Measurements from ENCODE around the gene TIPARP.
A peak's percentile ranks its signal among the peaks of the same experiment; 100 is the strongest.

The TIPARP gene

GRCh38 chr3:156674046-156674910 is at the start of gene TIPARP:
TIPARP (plus strand) TSS chr3:156674590; CDS start chr3:156677698, 3,108 bp downstream.
- peak; percentile 93 to 100 (median 98) for DNase-seq

- no peak for DNase-seq
Measured at GRCh38 chr3:156626104-156626503, 48.3 kb upstream of the TIPARP start.

- DNase-seq, result no peak
Measured at GRCh38 chr3:156627946-156628569, 46.3 kb upstream of the TIPARP start.

- no peak for DNase-seq
Measured at GRCh38 chr3:156628836-156629618, 45.4 kb upstream of the TIPARP start.

GRCh38 chr3:156630081-156630772 is 44.2 kb upstream of the TIPARP start:
- DNase-seq, result no peak

- no peak for DNase-seq
Measured at GRCh38 chr3:156630773-156631093, 43.7 kb upstream of the TIPARP start.

- DNase-seq, result no peak
Measured at GRCh38 chr3:156631323-156631722, 43.1 kb upstream of the TIPARP start.

GRCh38 chr3:156632601-156633000 is 41.8 kb upstream of the TIPARP start:
- DNase-seq, result no peak

GRCh38 chr3:156633335-156633734 is 41.1 kb upstream of the TIPARP start:
- peak in 4 of 14 donors; percentile 2 to 45 (median 14) for DNase-seq

- DNase-seq, result no peak
Measured at GRCh38 chr3:156635034-156635433, 39.4 kb upstream of the TIPARP start.

GRCh38 chr3:156635973-156636372 is 38.4 kb upstream of the TIPARP start:
- no peak for DNase-seq

- DNase-seq, result no peak
Measured at GRCh38 chr3:156637480-156638022, 36.8 kb upstream of the TIPARP start.

GRCh38 chr3:156638271-156638670 is 36.1 kb upstream of the TIPARP start:
- DNase-seq, result no peak

GRCh38 chr3:156639414-156640023 is 34.9 kb upstream of the TIPARP start:
- DNase-seq, result no peak

- no peak for DNase-seq
Measured at GRCh38 chr3:156641618-156641975, 32.8 kb upstream of the TIPARP start.

- peak in 9 of 14 donors; percentile 5 to 45 (median 13) for DNase-seq
Measured at GRCh38 chr3:156642750-156643728, 31.4 kb upstream of the TIPARP start.

- peak in 1 of 14 donors; percentile 13 for DNase-seq
Measured at GRCh38 chr3:156643729-156644389, 30.5 kb upstream of the TIPARP start.

- DNase-seq, result no peak
Measured at GRCh38 chr3:156644958-156645357, 29.4 kb upstream of the TIPARP start.

GRCh38 chr3:156646958-156647357 is 27.4 kb upstream of the TIPARP start:
- no peak for DNase-seq

GRCh38 chr3:156648086-156648485 is 26.3 kb upstream of the TIPARP start:
- DNase-seq, result no peak

All from C1 segment of cervical spinal cord (tissue), 14 donors.